ENCODE data around the gene PLEKHG3.
A peak's percentile ranks its signal among the peaks of the same experiment; 100 is the strongest.

PLEKHG3 gene

GRCh38 chr14:64746298-64747250 lies 42.4 kb downstream of the PLEKHG3 start:
- peak; percentile 29 for DNase-seq (ENCODE audit: low spot score)

GRCh38 chr14:64747327-64747726 lies 43.1 kb downstream of the PLEKHG3 start:
- no peak for DNase-seq (ENCODE audit: low spot score)

- DNase-seq (ENCODE audit: low spot score): no peak
These were observed 44.3 kb downstream of the PLEKHG3 start for GRCh38 chr14:64748521-64748920.

- no peak for DNase-seq (ENCODE audit: low spot score)
These were observed 44.9 kb downstream of the PLEKHG3 start for GRCh38 chr14:64748995-64749714.

- DNase-seq (ENCODE audit: low spot score): no peak
These were observed 48.7 kb downstream of the PLEKHG3 start for GRCh38 chr14:64752909-64753308.

GRCh38 chr14:64753374-64753773 lies 49.1 kb downstream of the PLEKHG3 start:
- no peak for DNase-seq (ENCODE audit: low spot score)

- no peak for DNase-seq (ENCODE audit: low spot score)
These were observed 49.8 kb downstream of the PLEKHG3 start for GRCh38 chr14:64753999-64754398.

GRCh38 chr14:64754685-64755084 lies 50.5 kb downstream of the PLEKHG3 start:
- DNase-seq (ENCODE audit: low spot score): no peak

GRCh38 chr14:64755781-64756221 lies 51.6 kb downstream of the PLEKHG3 start:
- DNase-seq (ENCODE audit: low spot score): no peak

GRCh38 chr14:64756712-64757111 lies 52.5 kb downstream of the PLEKHG3 start:
- no peak for DNase-seq (ENCODE audit: low spot score)

GRCh38 chr14:64757601-64758000 lies 53.4 kb downstream of the PLEKHG3 start:
- no peak for DNase-seq (ENCODE audit: low spot score)

- no peak for DNase-seq (ENCODE audit: low spot score)
These were observed 53.8 kb downstream of the PLEKHG3 start for GRCh38 chr14:64758025-64758521.

- peak; percentile 90 for DNase-seq (ENCODE audit: low spot score)
These were observed 54.7 kb downstream of the PLEKHG3 start for GRCh38 chr14:64758691-64759554.

GRCh38 chr14:64759555-64759938 lies 55.3 kb downstream of the PLEKHG3 start:
- no peak for DNase-seq (ENCODE audit: low spot score)

- peak; percentile 56 for DNase-seq (ENCODE audit: low spot score)
These were observed 56.0 kb downstream of the PLEKHG3 start for GRCh38 chr14:64760146-64760755.

- DNase-seq (ENCODE audit: low spot score): no peak
These were observed 56.7 kb downstream of the PLEKHG3 start for GRCh38 chr14:64760916-64761315.

GRCh38 chr14:64761441-64762043 lies 57.3 kb downstream of the PLEKHG3 start:
- no peak for DNase-seq (ENCODE audit: low spot score)

- DNase-seq (ENCODE audit: low spot score): peak; percentile 73
These were observed 58.1 kb downstream of the PLEKHG3 start for GRCh38 chr14:64762044-64763034.

- DNase-seq (ENCODE audit: low spot score): no peak
These were observed 59.0 kb downstream of the PLEKHG3 start for GRCh38 chr14:64763085-64763782.
